ENCODE results near the gene COX11.
A peak's percentile ranks its signal among the peaks of the same experiment; 100 is the strongest.

DNA sequence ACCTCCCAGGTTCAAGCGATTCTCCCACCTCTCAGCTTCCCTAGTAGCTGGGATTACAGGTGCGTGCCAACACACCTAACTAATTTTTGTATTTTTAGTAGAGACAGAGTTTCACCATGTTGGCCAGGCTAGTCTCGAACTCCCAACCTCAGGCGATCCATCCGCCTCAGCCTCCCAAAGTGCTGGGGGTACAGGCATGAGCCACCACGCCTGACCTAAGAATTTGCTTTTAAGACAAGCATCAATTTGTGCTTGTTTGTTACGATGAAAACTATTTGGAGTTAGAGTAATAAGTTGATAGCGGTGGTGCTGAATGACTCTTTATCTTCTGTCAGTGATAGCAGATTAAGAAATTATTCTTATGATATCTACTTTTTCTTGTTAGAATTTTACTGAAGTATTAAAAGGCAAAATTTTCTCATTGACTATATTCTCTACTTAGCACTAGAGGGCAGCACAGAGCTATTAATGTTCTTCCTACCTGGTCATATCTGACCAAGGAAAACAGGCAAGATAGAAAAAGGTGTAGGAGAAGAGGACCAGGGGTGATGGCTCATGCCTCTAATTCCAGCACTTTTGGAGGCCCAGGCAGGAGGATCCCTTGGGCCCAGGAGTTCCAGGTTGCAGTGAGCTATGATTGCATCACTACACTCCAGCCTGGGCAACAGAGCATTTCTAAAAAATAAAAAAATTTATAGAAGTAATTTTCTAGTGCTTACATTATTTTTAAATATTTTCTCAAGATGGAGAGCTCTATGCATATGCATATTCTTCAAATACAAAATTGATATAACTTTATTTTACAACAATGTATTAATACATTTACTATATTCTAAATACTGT, 24.6 kb upstream of the COX11 start:
- TF ChIP-seq, protein P1, sequence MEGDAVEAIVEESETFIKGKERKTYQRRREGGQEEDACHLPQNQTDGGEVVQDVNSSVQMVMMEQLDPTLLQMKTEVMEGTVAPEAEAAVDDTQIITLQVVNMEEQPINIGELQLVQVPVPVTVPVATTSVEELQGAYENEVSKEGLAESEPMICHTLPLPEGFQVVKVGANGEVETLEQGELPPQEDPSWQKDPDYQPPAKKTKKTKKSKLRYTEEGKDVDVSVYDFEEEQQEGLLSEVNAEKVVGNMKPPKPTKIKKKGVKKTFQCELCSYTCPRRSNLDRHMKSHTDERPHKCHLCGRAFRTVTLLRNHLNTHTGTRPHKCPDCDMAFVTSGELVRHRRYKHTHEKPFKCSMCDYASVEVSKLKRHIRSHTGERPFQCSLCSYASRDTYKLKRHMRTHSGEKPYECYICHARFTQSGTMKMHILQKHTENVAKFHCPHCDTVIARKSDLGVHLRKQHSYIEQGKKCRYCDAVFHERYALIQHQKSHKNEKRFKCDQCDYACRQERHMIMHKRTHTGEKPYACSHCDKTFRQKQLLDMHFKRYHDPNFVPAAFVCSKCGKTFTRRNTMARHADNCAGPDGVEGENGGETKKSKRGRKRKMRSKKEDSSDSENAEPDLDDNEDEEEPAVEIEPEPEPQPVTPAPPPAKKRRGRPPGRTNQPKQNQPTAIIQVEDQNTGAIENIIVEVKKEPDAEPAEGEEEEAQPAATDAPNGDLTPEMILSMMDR (IDR thresholded peaks at IDR 0.05) = peak; percentile 79
- TF ChIP-seq, protein P2, sequence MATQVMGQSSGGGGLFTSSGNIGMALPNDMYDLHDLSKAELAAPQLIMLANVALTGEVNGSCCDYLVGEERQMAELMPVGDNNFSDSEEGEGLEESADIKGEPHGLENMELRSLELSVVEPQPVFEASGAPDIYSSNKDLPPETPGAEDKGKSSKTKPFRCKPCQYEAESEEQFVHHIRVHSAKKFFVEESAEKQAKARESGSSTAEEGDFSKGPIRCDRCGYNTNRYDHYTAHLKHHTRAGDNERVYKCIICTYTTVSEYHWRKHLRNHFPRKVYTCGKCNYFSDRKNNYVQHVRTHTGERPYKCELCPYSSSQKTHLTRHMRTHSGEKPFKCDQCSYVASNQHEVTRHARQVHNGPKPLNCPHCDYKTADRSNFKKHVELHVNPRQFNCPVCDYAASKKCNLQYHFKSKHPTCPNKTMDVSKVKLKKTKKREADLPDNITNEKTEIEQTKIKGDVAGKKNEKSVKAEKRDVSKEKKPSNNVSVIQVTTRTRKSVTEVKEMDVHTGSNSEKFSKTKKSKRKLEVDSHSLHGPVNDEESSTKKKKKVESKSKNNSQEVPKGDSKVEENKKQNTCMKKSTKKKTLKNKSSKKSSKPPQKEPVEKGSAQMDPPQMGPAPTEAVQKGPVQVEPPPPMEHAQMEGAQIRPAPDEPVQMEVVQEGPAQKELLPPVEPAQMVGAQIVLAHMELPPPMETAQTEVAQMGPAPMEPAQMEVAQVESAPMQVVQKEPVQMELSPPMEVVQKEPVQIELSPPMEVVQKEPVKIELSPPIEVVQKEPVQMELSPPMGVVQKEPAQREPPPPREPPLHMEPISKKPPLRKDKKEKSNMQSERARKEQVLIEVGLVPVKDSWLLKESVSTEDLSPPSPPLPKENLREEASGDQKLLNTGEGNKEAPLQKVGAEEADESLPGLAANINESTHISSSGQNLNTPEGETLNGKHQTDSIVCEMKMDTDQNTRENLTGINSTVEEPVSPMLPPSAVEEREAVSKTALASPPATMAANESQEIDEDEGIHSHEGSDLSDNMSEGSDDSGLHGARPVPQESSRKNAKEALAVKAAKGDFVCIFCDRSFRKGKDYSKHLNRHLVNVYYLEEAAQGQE (IDR thresholded peaks at IDR 0.05; ENCODE audit: insufficient read depth in 1 of 2, low read depth in 2 of 2, low read length in 1 of 2) = no peak
- no peak for TF ChIP-seq TCF7L2 (IDR thresholded peaks at IDR 0.05; ENCODE audit: low read depth, low read length)
